ENCODE results near the gene TNFRSF1B.
A peak's percentile ranks its signal among the peaks of the same experiment; 100 is the strongest.

TNFRSF1B gene
- total RNA-seq, result 208 reads per million, percentile 93 among the genes with 10 or more reads in this experiment

- DNase-seq, result peak; percentile 46
Measured at GRCh38 chr1:12166834-12167492, at the start of gene TNFRSF1B. TSS of gene TNFRSF1B (plus strand) at chr1:12166991. CDS start at chr1:12167092, 101 bp downstream.

DNA sequence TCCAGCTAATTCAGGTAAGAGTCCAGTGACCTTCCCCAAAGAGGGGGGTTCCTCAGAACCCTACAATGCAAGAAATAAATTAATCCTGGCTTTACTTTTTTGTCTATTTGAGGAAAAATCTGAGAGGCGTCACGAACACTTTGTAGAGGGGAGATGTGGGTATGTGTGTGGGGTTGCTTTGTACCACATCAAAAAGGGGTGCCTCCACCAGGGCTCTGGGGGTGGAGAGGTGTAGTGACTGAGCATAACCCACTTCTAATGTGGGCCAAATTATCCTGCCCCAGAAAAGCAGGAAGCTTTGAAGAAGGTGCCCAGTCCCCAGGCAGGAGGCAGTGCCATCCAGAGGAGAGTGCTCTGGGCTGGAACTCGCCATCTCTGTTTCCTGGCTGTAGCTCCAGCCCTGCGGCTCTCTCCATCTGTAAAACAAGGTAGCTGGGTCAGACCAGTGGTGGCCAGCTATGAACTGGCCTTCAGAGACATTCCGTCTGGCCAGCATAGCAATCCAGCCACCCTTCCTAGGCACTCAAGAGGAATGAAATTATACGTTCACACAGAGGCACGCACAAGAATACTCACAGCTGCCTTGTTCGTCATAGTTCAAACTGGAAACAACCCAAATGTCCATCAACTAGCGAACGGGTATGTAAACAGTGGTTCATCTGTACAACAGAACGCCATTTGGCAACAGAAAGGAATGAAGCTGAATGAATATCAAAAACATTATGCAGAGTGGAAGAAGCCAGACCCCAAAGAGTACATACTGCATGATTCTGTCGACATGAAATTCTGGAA is 45.4 kb upstream of the TNFRSF1B start:
- DNase-seq, result no peak

GRCh38 chr1:12123172-12123571 is 43.6 kb upstream of the TNFRSF1B start:
- DNase-seq, result no peak

- DNase-seq, result peak; percentile 77
Measured at GRCh38 chr1:12124693-12125421, 41.9 kb upstream of the TNFRSF1B start.

GRCh38 chr1:12125422-12126355 is 41.1 kb upstream of the TNFRSF1B start:
- DNase-seq, result no peak

DNA sequence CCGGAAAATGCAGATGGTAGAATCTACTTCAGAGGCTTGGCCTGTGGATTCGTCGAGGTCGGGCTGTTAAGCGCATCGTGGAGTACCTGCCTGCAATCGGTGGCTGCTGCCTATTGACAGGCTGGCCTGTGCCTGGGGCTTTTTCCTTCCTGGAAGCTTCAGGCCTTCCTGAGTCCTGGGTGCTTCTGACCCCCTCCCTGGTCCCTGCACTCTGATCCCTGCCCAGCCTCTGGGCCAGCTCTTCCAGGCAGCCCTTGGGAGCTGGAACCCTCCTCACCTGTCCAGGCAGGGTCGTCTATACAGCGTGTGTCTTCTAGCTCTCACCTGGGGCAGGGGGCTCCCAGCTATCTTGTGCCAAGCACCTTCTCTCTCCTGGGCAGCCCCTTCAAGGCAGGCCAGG is 40.0 kb upstream of the TNFRSF1B start:
- DNase-seq, result no peak

- no peak for DNase-seq
Measured at GRCh38 chr1:12127206-12127810, 39.5 kb upstream of the TNFRSF1B start.

GRCh38 chr1:12128120-12128519 is 38.7 kb upstream of the TNFRSF1B start:
- DNase-seq, result no peak

DNA sequence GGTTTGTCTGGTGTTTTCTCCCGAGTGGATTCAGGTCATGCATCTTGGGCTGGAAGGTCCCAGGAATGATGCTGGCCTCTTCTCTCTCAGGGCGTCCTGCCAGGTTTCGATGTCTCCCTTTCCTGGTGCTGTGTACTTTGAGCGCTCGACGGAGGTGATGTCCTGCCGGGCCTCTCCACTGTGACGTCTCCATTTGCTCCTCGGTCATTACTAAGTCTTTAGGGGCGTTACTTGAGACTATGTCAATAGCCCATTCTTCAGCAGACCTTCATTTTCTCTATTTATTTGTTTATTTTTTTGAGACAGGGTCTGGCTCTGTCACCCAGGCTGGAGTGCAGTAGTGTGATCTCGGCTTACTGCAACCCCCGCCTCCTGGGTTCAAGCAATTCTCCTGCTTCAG is 37.2 kb upstream of the TNFRSF1B start:
- DNase-seq, result no peak

DNA sequence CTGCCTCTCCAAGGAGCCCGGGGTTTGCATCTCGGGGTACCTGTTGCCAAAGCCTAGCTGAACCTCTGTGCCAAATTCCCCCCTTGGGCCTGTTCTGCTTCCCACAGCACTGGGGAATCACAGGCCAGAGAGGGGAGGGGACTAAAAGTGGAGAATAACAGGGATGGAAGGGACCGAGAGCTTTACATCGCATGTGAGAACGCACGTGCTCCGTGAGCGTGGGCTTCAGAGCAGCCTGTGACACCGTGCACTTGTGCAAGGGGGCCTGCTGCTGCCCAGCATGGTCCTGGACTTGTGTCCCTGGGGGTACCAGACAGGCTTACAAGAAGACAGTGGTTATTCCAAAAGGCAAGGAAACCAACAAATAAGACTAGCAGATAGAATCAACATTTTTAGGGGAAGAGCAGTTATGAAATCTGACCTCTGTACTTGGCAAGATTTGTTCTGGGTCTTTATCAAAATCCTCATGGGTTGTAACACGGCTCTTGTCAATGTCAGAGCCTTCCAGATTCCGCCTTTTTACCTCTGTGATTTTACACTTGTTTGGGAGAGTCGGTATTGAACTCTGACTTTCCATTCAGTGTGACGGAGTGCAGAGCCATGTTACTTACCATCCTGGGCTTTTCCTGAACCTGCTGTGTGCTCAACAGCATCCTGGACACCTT is 36.2 kb upstream of the TNFRSF1B start:
- DNase-seq, result no peak

DNA sequence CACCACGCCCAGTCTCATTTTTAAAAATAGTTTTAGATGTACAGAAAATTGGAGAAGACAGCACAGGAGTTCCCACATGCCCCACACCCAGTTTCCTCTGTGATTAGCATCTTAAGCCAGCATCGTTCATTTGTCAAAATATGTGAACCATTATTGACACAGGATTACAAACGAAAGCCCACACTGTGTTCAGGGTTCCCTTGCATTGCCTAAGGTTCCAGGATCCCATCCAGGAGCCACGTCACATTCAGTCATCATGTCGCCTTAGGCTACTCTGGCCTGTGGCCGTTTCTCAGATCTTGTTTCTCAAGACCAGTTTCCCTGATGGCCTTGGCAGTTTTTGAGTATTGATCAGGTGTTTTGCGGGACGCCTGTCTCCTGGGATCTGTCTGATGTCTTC is 34.7 kb upstream of the TNFRSF1B start:
- no peak for DNase-seq

GRCh38 chr1:12134716-12135115 is 32.1 kb upstream of the TNFRSF1B start:
- DNase-seq, result no peak

DNA sequence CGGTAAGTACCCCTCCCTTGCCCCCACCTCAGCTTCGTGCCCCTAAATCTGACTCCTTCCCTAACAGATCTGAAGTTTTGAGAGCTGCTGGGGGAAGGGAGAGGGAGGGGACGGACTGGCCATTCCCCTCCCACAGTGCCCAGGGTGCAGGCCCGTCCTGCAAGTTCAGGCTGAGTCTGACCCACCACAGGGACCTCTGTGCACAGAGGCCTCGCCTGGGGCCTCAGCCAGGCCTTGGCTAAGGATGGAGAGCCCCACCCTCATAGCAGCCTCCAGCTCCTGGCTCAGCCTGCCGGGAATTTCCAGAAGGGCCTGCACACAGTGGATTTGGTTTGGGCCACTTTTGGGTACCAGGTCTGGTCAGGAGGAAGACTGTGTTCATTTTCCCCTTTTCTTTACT is 31.2 kb upstream of the TNFRSF1B start:
- DNase-seq, result no peak

DNA sequence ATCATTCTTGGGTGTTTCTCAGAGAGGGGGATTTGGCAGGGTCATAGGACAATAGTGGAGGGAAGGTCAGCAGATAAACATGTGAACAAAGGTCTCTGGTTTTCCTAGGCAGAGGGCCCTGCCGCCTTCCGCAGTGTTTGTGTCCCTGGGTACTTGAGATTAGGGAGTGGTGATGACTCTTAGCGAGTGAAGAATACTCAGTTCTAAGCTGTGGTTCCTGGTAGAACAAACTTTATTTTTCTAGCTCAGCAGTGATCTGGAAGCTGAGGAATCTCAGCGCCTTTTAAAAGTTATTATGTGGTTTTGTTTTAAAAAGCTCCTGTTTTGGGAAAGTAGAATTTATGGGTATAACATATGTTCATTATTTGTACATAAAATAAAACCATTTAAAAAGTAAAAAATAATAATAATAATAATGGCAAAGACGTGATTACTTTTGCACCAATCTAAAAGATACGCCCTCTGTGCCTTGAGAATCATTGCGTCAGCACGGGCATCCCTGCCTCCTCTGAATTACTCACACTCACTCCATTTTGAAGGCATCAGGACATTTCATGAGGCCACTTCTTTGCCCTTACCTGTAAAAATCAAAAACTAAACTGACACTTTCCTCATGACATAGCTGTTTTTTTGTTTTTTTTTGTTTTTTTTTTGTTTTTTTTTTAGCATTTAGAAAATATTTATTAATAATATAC is 29.7 kb upstream of the TNFRSF1B start:
- DNase-seq, result no peak

GRCh38 chr1:12138196-12139168 is 28.3 kb upstream of the TNFRSF1B start:
- DNase-seq, result no peak

DNA sequence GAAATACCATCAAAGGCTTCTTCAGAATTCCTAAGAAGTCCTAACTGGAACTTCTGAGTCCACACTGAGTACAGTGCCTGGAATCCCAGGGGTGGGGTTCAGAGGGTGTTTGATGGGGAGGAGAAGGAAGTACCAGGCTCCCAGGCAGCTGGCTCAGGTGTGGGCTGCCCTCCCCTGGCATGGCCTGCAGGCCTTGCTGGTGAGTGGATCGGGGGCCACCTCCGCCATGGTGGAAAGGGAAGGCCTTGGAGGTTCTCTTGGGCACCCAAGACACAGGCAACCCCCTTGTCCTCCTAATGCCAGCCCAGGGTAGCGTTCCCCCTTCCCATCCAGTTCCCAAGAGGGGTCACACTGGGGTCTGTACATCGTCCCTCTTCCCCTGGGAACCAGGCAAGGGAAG is 26.8 kb upstream of the TNFRSF1B start:
- DNase-seq, result no peak

GRCh38 chr1:12140515-12141162 is 26.2 kb upstream of the TNFRSF1B start:
- DNase-seq, result no peak

DNA sequence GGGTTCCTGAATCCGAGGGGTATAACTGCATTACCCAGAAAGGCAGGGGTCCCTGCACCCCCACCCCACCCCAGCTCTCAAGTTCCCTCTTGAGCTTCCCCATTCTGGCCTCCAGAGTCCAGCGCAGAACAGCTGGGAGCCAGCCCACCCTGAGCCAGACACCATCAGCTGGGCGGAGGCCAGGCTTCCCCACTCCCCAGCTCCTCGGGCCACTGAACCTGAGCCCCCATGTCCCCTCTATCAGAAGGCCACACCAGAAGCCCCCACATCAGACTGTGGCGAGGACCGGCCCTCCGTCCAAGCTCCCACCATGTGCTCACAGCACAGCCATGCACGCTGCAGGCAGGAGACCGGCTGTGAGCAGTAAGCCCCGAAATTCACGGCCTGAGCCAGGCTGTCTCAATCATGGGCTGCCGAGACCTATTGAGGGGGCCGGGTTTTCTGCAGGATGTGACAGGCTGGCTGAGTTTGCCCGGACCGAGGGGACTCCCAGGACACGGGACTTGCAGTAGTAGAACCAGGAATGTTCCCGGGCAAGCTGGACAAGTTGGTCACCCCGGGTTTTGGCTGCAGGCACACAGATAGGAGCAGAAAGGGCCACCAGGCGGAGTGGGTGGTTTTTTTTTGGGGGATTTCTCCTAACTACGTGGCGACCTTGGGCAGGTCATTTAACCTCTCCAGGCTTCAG is 25.5 kb upstream of the TNFRSF1B start:
- no peak for DNase-seq

Data from effector CD4-positive, alpha-beta T cell (primary cell).